ENCODE data around the gene PHACTR2.
"Not testable (repeated sequence)": the region's sequence is repeated elsewhere in the genome, so short reads cannot be mapped to it uniquely, and the experiment has no call there.

Gene PHACTR2

DNA sequence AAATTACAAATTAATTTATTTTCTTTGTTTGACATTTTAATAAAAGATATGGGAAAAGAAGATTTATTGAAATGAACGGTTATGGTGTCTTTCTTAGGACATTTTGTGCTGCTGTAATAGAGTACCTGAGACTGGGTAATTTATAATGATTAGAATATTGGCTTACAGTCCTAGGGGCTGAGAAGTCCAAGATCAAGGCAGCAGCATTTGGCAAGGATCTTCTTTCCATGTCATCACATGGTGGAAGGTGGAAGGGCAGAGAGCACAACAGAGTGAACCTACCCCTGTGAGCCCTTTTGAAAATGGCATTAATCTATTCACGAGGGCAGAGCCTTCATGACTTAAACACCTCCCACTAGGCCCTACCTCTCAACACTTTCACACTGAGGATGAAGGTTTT lies 89.7 kb downstream of the PHACTR2 start:
- no peak for DNase-seq
- no peak for ATAC-seq

GRCh38 chr6:143772116-143773086 lies 94.6 kb downstream of the PHACTR2 start:
- DNase-seq = no peak

DNA sequence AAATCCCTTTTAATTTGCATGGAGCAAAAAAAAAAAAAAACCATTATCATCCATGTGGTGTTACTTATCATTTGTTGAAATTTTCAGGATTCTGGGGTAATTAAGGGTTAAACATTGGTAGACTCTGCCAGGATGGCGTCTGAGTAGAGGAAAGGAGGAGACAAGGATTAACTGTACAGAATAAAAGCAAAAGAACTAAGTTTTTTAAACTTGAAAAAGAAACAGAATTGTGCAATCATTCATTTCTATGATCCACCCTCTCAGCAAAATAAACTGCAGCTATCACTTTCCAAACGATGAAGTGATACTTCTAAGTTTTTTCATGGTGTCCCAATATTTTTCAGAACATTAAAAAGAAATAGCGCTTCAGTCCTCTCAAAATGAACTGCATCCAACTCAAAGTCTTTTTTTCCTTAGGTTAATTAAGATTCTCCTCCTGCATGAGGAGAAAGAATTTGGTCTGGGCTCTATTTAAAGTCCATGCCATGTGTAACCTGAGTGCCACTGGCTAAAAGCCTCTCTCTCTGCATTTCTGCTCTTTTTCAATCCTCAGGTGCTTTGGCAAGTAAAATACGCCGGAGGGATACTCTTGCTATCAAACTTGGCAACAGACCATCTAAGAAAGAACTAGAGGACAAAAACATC lies 95.9 kb downstream of the PHACTR2 start:
- ATAC-seq (no peak), DNase-seq (no peak)

More at GRCh38 chr6:143772116-143773086, 94.6 kb downstream of the PHACTR2 start:
- peak; percentile 14 for ATAC-seq

DNA sequence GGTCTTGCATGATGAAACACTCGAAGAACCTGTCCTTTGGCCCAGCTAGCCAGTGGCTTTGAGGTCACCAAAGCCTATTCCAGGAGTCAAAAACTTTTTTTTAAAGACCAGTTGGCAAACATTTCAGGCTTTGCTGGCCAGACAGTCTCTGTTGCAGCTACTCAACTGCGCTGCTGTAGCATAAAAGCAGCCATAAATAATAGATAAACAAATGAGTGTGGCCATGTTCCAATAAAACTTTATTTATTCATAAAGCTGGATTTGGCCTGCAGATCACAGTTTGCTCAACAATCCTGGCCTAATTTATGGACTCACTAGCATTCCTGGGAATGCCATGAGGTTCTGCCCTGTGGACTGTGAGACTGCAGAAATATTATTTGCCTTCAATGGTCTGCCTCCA lies 96.6 kb downstream of the PHACTR2 start:
- DNase-seq (no peak), ATAC-seq (no peak)

DNA sequence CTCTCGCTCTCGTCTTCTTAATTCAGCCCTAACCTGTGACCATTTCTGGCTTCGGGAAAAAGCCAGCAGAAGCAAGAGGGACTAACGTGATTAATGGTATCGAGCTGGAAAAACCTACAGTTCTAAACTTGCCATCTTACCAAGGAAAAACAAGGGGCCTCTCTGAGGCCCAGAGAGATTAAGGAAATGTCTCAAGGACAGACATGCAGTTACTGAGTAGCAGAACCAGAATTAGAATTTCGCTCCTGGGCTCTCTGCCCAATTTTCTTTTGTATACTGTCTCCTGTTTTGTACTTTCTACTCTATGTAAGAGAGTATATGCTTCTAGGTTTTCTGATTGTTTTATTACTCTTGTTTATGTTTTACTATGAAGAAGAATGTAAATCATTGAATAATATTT lies 97.6 kb downstream of the PHACTR2 start:
- no peak for DNase-seq

DNA sequence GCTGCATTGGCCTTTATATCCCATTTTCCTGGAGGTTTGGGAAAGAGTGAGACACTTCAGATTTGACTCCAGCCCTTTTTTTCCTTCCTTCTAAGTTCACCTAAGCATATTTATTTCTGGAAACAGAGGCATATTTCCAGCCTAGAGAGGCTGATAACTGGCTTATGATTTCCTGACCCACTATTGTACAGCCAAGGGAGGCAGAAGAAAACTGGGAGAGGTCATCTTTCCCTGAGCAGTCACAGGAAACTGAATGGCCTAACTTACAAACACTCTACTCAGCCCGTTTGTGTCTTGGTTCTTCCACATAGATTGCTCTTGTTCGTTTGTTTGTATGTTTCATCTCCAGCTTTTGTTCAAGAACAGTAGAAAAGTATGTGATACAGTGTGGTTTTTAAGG lies 101.2 kb downstream of the PHACTR2 start:
- no peak for ATAC-seq
- DNase-seq = no peak

More for the DNA sequence above, 97.6 kb downstream of the PHACTR2 start:
- no peak for ATAC-seq

GRCh38 chr6:143782481-143782880 lies 104.7 kb downstream of the PHACTR2 start:
- no peak for ATAC-seq
- DNase-seq = no peak

DNA sequence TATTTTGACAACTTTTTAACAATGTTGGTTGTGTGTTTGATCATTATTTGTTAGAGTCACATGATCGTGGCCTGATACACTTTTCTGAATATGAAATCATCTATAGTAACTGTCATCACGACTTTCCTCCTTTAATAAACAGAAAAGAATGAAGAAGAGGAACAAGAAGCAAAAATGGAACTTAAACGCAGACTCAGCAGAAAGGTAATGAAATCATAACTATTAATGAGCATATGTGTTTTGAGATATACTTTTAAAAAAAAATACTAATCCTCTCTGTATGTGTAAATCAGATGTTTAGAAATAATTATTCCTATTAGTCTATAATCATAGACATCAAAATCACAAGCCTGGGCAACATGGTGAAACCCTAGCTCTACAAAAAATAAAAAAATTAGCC lies 105.3 kb downstream of the PHACTR2 start:
- ATAC-seq (no peak), DNase-seq (no peak)

GRCh38 chr6:143784316-143784715 lies 106.6 kb downstream of the PHACTR2 start:
- DNase-seq = no peak
- ATAC-seq = no peak

DNA sequence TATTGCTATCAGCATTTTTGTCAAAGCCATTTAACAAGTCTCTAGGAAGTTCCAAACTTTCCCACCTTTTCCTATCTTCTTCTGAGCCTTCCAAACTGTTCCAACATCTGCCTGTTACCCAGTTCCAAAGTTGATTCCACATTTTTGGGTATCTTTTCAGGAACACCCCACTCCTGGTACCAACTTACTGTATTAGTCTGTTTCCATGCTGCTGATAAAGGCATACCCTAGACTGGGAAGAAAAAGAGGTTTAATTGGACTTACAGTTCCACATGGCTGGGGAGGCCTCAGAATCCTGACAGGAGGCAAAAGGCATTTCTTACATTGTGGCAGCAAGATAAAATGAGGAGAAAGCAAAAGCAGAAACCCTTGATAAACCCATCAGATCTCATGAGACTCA lies 108.6 kb downstream of the PHACTR2 start:
- not testable (repeated sequence) for DNase-seq, ATAC-seq

GRCh38 chr6:143792402-143793279 lies 114.9 kb downstream of the PHACTR2 start:
- DNase-seq (no peak), ATAC-seq (no peak)

DNA sequence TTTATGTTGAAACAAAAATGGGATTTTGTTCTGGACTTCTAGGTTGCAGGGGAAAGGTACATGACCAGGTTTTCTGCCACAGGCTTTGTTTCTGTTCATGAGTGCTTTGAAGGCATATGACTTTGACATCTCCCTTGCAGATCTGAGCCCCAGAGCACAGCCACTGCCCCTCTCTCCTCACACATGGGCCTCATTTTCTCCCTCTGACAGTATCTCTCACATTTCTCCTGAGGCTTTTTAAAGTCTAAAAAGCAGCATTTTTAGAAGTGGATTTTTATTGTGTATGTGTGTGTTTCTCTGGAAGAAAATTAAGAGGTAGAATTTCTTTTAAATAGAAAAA lies 115.5 kb downstream of the PHACTR2 start:
- no peak for ATAC-seq
- no peak for DNase-seq

- ATAC-seq, DNase-seq: not testable (repeated sequence)
These were observed 118.8 kb downstream of the PHACTR2 start for GRCh38 chr6:143796551-143796950.

DNA sequence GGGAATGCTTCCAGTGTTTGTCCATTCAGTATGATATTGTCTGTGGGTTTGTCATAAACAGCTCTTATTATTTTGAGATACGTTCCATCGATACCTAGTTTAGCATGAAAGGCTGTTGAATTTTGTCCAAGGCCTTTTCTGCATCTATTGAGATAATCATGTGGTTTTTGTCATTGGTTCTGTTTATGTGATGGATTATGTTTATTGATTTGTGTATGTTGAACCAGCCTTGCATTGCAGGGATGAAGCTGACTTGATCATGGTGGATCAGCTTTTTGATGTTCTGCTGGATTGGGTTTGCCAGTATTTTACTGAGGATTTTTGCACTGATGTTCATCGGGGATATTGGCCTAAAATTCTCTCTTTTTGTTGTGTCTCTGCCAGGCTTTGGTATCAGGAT lies 120.7 kb downstream of the PHACTR2 start:
- not testable (repeated sequence) for DNase-seq, ATAC-seq

DNA sequence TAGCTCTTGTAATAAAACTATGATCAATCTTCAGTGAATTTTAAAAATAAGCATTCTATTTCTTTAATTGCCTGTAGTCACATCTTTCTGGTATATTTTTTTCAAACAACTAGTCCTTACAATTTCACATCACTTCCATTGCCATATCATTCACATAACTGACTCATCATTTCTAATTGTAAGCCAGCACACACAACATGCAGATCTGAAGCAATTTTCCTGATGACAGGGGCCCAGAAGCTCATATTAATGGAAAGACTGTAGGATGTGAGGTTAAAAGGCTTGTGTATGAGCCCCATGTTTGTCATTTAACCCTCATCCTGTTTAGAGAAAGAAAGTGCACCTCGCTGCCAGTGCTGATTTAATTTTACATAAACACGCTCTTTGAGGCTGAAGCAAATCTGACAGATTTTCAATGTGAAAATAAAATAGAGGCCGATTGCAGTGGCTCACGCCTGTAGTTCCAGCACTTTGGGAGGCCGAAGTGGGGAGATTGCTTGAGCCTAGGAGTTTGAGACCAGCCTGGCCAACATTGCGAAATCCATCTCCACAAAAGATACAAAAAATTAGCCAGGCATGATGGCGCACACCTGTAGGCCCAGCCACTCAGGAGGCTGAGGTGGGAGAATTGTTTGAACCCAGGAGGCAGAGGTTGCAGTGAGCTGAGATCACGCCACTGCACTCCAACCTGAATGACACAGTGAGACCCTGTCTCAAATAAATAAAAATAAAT lies 125.2 kb downstream of the PHACTR2 start:
- DNase-seq (no peak), ATAC-seq (no peak)

DNA sequence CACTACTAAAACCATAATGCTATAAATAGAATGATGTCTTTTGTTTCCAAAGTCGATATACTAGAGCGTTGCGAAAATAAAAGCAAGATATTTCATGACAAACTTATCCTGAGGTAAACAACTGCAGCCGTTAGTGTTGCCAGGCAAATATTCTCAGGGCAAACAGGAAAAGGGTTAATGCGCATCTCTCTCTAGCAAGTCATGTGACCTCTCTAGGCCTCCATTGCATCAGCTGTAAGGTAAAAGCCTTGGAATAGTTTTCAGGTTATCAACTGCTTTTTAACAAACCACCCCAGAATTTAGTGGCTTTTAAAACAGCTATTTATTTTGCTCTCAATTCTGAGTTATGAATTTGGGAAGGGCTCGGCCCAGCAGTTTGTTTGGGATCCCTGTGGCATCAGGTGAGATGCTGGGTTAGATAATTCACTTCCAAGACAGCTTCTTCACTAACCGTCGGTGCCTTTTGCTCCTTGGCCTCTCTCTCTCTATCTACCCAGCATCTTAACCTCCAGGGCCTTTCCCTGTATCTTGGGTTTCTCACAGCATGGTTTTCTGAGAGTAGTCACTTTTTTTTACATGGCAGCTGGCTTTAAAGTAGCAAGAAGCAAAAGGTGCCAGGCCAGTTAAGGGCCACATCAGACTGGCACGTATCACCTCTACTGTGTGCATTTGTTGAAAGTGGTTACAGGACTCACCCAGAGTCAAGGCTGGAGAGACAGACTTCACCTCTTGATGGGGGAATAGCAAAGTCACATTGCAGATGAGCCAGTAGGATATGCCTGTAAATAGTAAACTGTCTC lies 126.2 kb downstream of the PHACTR2 start:
- DNase-seq (no peak), ATAC-seq (no peak)

DNA sequence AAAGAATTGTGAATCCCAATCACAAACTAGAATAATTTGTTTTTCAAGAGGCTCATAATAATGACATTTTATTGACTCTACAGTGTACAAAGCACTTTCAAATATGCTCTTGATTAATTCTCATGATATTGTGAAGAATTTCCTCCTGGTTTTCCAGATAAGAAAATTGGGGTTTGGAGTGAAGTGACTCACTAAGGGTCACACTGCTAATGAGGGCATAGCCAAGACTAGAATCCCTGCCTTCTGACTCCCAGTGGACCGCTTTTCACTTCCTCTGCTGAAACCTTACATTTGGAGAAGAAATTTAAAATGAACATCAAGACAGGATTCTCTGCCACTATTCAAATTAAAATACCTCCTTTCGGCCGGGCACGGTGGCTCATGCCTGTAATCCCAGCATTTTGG lies 127.1 kb downstream of the PHACTR2 start:
- ATAC-seq = no peak

GRCh38 chr6:143806282-143807102 lies 128.7 kb downstream of the PHACTR2 start:
- ATAC-seq (peak; percentile 78), DNase-seq (peak; percentile 89)

More for the DNA sequence above, 127.1 kb downstream of the PHACTR2 start:
- no peak for DNase-seq

DNA sequence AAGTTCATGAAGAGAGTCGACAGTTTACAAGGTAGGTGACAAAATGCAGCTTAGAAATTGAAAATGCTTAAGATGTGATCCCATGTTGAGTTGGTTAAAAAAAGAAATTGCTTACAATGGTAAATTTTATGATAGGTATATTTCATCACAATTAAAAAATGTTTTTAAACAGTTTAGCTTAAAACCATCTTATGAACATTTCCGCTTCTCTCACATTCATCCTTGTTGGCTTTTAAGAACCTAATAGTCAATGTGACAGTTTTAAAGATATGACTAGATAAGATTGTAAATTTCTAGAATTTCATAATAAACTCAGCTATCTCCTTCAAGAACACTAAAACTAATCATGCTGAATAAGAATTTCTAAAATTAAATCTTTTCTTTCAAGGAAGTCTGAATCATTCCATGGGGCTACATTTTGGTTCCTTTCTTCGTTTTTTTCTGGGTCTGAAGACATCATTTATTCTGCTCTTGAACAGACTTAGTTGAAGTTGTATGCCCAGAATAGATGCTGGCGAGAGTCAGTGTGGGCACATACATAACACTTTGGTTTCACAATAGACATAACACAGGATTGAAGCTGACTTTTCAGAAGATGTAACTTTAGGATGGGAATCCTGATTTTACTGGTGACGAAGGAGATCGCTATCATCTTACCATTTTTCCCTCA lies 129.5 kb downstream of the PHACTR2 start:
- no peak for DNase-seq
- ATAC-seq = no peak

All from stimulated activated naive CD8-positive, alpha-beta T cell treated with anti-CD3 and anti-CD28 coated beads, Interleukin-15, Interleukin-2, amounts not matched to agents 100 U/mL and 50 U/mL, for 24 hours (primary cell).